A549 (cell line): ENCODE data around the gene AQR. TPM values are rescaled to one million over a fixed set of nuclear protein-coding genes. Genes with fewer than 3 reads are reported as not detected.
A peak's percentile ranks its signal among the peaks of the same experiment; 100 is the strongest.

Source experiments
- ATAC-seq, 2 experiments: fragments of 200-7000 bp in 1 of 2; fragments of >200 bp in 1 of 2; cut with Nextera tagmentation in 1 of 2; cut with Tn5 transposase in 1 of 2; 3 replicates each; pipeline versions ENCODE4 v1.8.0 to v1.9.1; 2018 to 2020; ENCODE audit warnings: mild to moderate bottlenecking in 1 of 2, moderate library complexity in 1 of 2
- CTCF ChIA-PET: fragments of 300-600 bp; sonication (Branson Sonifier 250); formaldehyde crosslinking; extraction: SDS; loops from one replicate; lab custom pipeline; 2021; ENCODE audit warnings: antibody characterized with exemption, inconsistent platforms; lab: Yijun Ruan, JAX
- POLR2A ChIA-PET: fragments of 350-600 bp; formaldehyde crosslinking; extraction: SDS; loops from one replicate; lab custom pipeline; 2021; ENCODE audit warnings: antibody characterized with exemption, inconsistent platforms; lab: Yijun Ruan, JAX
- DNase-seq, 2 experiments: peaks; one replicate each; pipeline versions ENCODE4 v3.0.0 to v3.0.0-alpha.2; 2011 to 2016; ENCODE audit warnings: low read depth in 1 of 2, low spot score in 1 of 2
- FAIRE-seq: peaks from 2 replicates; lab custom pipeline; 2011; peaks lifted over from hg19 to GRCh38; lab: Jason Lieb, UNC
- H3K27ac ChIP-seq, 2 experiments: fragments of >200 bp; sonication (Bioruptor Twin); formaldehyde crosslinking; 3 replicates each; pipeline ENCODE4 v1.5.1; 2016 to 2017
- H3K4me1 ChIP-seq: fragments of >200 bp; sonication (Bioruptor Twin); formaldehyde crosslinking; 3 replicates; pipeline ENCODE4 v1.6.1; 2016
- H3K4me2 ChIP-seq: fragments of >200 bp; sonication (Bioruptor Twin); formaldehyde crosslinking; 3 replicates; pipeline ENCODE4 v1.6.1; 2016
- H3K4me3 ChIP-seq: fragments of >200 bp; sonication (Bioruptor Twin); formaldehyde crosslinking; 3 replicates; pipeline ENCODE4 v1.5.1; 2016
- H3K9me3 ChIP-seq: fragments of >200 bp; sonication (Bioruptor Twin); formaldehyde crosslinking; 3 replicates; pipeline ENCODE4 v1.6.1; 2016
- BHLHE40 ChIP-seq: IDR thresholded peaks from 2 replicates; pipeline ENCODE4 v1.6.1; 2012; ENCODE audit warnings: low read depth, low read length, inconsistent platforms
- CBX2 ChIP-seq: fragments of 200-600 bp; sonication (generic); IDR thresholded peaks from 2 replicates; pipeline ENCODE4 v1.6.1; 2016; ENCODE audit warnings: low read depth, mild to moderate bottlenecking, borderline replicate concordance
- CBX8 ChIP-seq: fragments of 200-600 bp; sonication (generic); IDR thresholded peaks from 2 replicates; pipeline ENCODE4 v1.6.1; 2016
- CHD2 ChIP-seq: fragments of 150-350 bp; IDR thresholded peaks from 2 replicates; pipeline ENCODE4 v1.6.1; 2014; ENCODE audit warnings: low read length; ENCODE audit not compliant: partially characterized antibody
- EHF ChIP-seq: fragments of 250-450 bp; sonication (Bioruptor Pico); IDR thresholded peaks from 2 replicates; pipeline ENCODE4 v1.5.0; 2020; ENCODE audit warnings: mild to moderate bottlenecking
- EP300 ChIP-seq, 2 experiments: fragments of >200 bp; sonication (Bioruptor Twin); formaldehyde crosslinking; IDR thresholded peaks; 2 replicates in 1 of 2; 3 replicates in 1 of 2; pipeline ENCODE4 v1.6.1; 2016 to 2017
- FOSB ChIP-seq: fragments of 250-450 bp; sonication (Bioruptor Pico); IDR thresholded peaks from 2 replicates; pipeline ENCODE4 v1.5.0; 2020; ENCODE audit warnings: mild to moderate bottlenecking, moderate library complexity
- FOSL2 ChIP-seq, 2 experiments: fragments of 450-650 bp in 1 of 2; fragments of >200 bp in 1 of 2; sonication (Bioruptor Twin) in 1 of 2; formaldehyde crosslinking; IDR thresholded peaks; 2 replicates each; pipeline versions ENCODE4 v1.5.0 to v1.6.1; 2016 to 2020; ENCODE audit warnings: mild to moderate bottlenecking in 1 of 2, moderate library complexity in 1 of 2
- GATA3 ChIP-seq: IDR thresholded peaks from 2 replicates; pipeline ENCODE4 v1.6.1; 2012; ENCODE audit warnings: borderline replicate concordance
- HDAC2 ChIP-seq: fragments of 200-600 bp; sonication (generic); IDR thresholded peaks from 2 replicates; pipeline ENCODE4 v1.6.1; 2016
- HOXA7 ChIP-seq: fragments of 250-450 bp; sonication (Bioruptor Pico); IDR thresholded peaks from 2 replicates; pipeline ENCODE4 v1.5.0; 2020; ENCODE audit warnings: mild to moderate bottlenecking, moderate library complexity
- KDM1A ChIP-seq: fragments of 200-600 bp; sonication (generic); IDR thresholded peaks from 2 replicates; pipeline ENCODE4 v1.6.1; 2016; ENCODE audit warnings: low read depth, mild to moderate bottlenecking
- MAFK ChIP-seq: fragments of 450-650 bp; IDR thresholded peaks from 2 replicates; pipeline ENCODE4 v1.6.1; 2014; ENCODE audit not compliant: partially characterized antibody
- MAZ ChIP-seq: fragments of 150-350 bp; IDR thresholded peaks from 2 replicates; pipeline ENCODE4 v1.6.1; 2014; ENCODE audit warnings: antibody characterized with exemption, low read depth, low read length, borderline replicate concordance
- MYC ChIP-seq: IDR thresholded peaks from 2 replicates; pipeline ENCODE4 v1.6.1; 2012; ENCODE audit warnings: mild to moderate bottlenecking, inconsistent platforms, low read length, improper control_type of control experiment, borderline replicate concordance
- NFE2L2 ChIP-seq: fragments of 150-350 bp; conservative IDR thresholded peaks from 2 replicates; pipeline ENCODE4 v1.6.1; 2014; ENCODE audit warnings: low read length
- NPAS2 ChIP-seq: fragments of 250-450 bp; sonication (Bioruptor Pico); IDR thresholded peaks from 2 replicates; pipeline ENCODE4 v1.8.0; 2022; ENCODE audit warnings: mild to moderate bottlenecking, moderate library complexity, borderline replicate concordance
- PHF8 ChIP-seq: fragments of 200-600 bp; sonication (generic); IDR thresholded peaks from 2 replicates; pipeline ENCODE4 v1.6.1; 2016; ENCODE audit warnings: low read depth, mild to moderate bottlenecking, antibody characterized with exemption, moderate library complexity, borderline replicate concordance
- POLR2A ChIP-seq: IDR thresholded peaks from 2 replicates; pipeline ENCODE4 v1.6.1; 2012; ENCODE audit warnings: mild to moderate bottlenecking, low read length
- RAD21 ChIP-seq, 2 experiments: fragments of >200 bp in 1 of 2; sonication (Bioruptor Twin) in 1 of 2; formaldehyde crosslinking in 1 of 2; IDR thresholded peaks in 1 of 2; conservative IDR thresholded peaks in 1 of 2; 2 replicates in 1 of 2; 3 replicates in 1 of 2; pipeline ENCODE4 v1.6.1; 2012 to 2018; ENCODE audit warnings: inconsistent platforms in 1 of 2
- RARB ChIP-seq: fragments of 250-450 bp; sonication (Bioruptor Pico); IDR thresholded peaks from 2 replicates; pipeline ENCODE4 v1.8.0; 2021; ENCODE audit warnings: mild to moderate bottlenecking, moderate library complexity
- RCOR1 ChIP-seq: fragments of 150-350 bp; IDR thresholded peaks from 2 replicates; pipeline ENCODE4 v1.6.1; 2014; ENCODE audit warnings: antibody characterized with exemption, low read length, low read depth
- RFX5 ChIP-seq: fragments of 450-650 bp; IDR thresholded peaks from 2 replicates; pipeline ENCODE4 v1.7.1; 2014; ENCODE audit warnings: antibody characterized with exemption, mild to moderate bottlenecking, moderate library complexity
- RNF2 ChIP-seq: fragments of 200-600 bp; sonication (generic); IDR thresholded peaks from 2 replicates; pipeline ENCODE4 v1.6.1; 2016; ENCODE audit warnings: low read depth, mild to moderate bottlenecking, antibody characterized with exemption, moderate library complexity, borderline replicate concordance
- TP53 ChIP-seq: fragments of 250-450 bp; sonication (Bioruptor Pico); IDR thresholded peaks from 2 replicates; pipeline ENCODE4 v1.5.0; 2021; ENCODE audit warnings: mild to moderate bottlenecking, moderate library complexity
- ZC3H11A ChIP-seq: fragments of 450-650 bp; IDR thresholded peaks from 2 replicates; pipeline ENCODE4 v1.6.1; 2014; ENCODE audit warnings: antibody characterized with exemption, mild to moderate bottlenecking
- ZFP36 ChIP-seq: fragments of 450-650 bp; IDR thresholded peaks from 2 replicates; pipeline ENCODE4 v1.6.1; 2014; ENCODE audit warnings: borderline replicate concordance; ENCODE audit not compliant: partially characterized antibody
- ZNF302 ChIP-seq: fragments of 250-450 bp; sonication (Bioruptor Pico); IDR thresholded peaks from 2 replicates; pipeline ENCODE4 v1.9.0; 2021; ENCODE audit warnings: inconsistent platforms, mild to moderate bottlenecking, moderate library complexity
- ZSCAN20 ChIP-seq: fragments of 250-450 bp; sonication (Bioruptor Pico); IDR thresholded peaks from 2 replicates; pipeline ENCODE4 v1.8.0; 2022; ENCODE audit warnings: mild to moderate bottlenecking, moderate library complexity
- WGBS: methylation state at CpG from one replicate; pipeline ENCODE4 v1.1.6; 2017; ENCODE audit errors: missing lambda C conversion rate; 5-methylcytosine and 5-hydroxymethylcytosine counted together
- polyA plus RNA-seq, 4 experiments: library from polyadenylated mRNA; depleted of rRNA in 3 of 4; stranded (reverse); fragments of >200 nt; fragmentation: RNase III in 1 of 4; extraction: RNeasy Plus Mini Kit Qiagen cat#74134 plus additional on column Dnase treatment in 1 of 4; gene quantifications; 2 replicates in 3 of 4; 3 replicates in 1 of 4; pipeline ENCODE4 v1.2.3, GENCODE V29; 2011 to 2017
- TF ChIP-seq, protein P1 (sequence below): fragments of >200 bp; sonication (Bioruptor Twin); formaldehyde crosslinking; IDR thresholded peaks from 2 replicates; pipeline ENCODE4 v1.6.1; 2016
- TF ChIP-seq, protein P2 (sequence below): fragments of >200 bp; sonication (Bioruptor Twin); formaldehyde crosslinking; IDR thresholded peaks from 3 replicates; pipeline ENCODE4 v1.6.1; 2016
- TF ChIP-seq, protein P3 (sequence below): IDR thresholded peaks from 2 replicates; pipeline ENCODE4 v1.6.1; 2012; ENCODE audit warnings: low read depth, borderline replicate concordance
- TF ChIP-seq, protein P4 (sequence below): IDR thresholded peaks from 2 replicates; pipeline ENCODE4 v1.6.1; 2012
- TF ChIP-seq, protein P5 (sequence below): IDR thresholded peaks from 2 replicates; pipeline ENCODE4 v1.6.1; 2012

AQR gene
- polyA plus RNA-seq, 2 of the 4 experiments (the other 2 are of a cell fraction): 22.3 to 58.5 TPM

DNA sequence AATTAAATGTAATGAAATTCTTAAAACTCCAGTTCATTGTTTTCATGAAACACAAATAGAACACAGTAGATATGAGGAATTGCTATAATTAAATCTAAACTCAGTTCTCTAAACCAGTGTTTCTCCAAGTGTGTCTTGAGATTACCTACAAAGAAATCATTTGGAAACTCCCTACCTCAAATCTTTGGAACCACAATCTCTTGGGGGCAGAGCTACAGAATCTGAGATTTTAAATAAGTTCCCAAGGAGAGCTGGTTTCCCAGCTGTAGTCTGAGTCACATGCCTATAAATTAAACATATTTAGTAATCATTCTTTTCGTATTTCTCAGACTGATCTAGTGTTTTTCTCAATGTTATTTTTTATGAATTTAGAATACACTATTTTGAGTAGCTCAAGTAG lies 157.2 kb downstream of the AQR start:
- Histone ChIP-seq H3K4me2 (no peak overlapping the region), H3K27ac (peak overlapping the region in 1 of 2 experiments; percentile 82; a peak in 2 of 6 replicates), H3K4me1 (peaks cover 38% of the 10 kb centered on the region), H3K4me3 (no peak overlapping the region), H3K9me3 (no peaks in the 10 kb centered on the region)
- 20% methylated on average over 1 of the region's 1 CpG for WGBS
- TF ChIP-seq RCOR1 (no peak), CBX2 (no peak), EHF (no peak), HOXA7 (CRISPR knock-in tag) (no peak), TP53 (CRISPR knock-in tag) (no peak), CHD2 (no peak), FOSL2 (IDR thresholded peaks at IDR 0.05) (no peak), FOSL2 (CRISPR knock-in tag; IDR thresholded peaks at IDR 0.05) (no peak), ZFP36 (no peak), ZNF302 (no peak), RFX5 (no peak), ZSCAN20 (CRISPR knock-in tag) (no peak), BHLHE40 (no peak), HDAC2 (no peak), FOSB (CRISPR knock-in tag) (no peak), CBX8 (no peak), RNF2 (no peak), RARB (no peak), MYC (no peak)
- TF ChIP-seq, protein P1, sequence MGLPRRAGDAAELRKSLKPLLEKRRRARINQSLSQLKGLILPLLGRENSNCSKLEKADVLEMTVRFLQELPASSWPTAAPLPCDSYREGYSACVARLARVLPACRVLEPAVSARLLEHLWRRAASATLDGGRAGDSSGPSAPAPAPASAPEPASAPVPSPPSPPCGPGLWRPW: no peak
- TF ChIP-seq, protein P2, sequence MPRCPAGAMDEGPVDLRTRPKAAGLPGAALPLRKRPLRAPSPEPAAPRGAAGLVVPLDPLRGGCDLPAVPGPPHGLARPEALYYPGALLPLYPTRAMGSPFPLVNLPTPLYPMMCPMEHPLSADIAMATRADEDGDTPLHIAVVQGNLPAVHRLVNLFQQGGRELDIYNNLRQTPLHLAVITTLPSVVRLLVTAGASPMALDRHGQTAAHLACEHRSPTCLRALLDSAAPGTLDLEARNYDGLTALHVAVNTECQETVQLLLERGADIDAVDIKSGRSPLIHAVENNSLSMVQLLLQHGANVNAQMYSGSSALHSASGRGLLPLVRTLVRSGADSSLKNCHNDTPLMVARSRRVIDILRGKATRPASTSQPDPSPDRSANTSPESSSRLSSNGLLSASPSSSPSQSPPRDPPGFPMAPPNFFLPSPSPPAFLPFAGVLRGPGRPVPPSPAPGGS: no peak
- DNase-seq (no peak), FAIRE-seq (no peak), ATAC-seq (no peak)
- ChIA-PET POLR2A (no interaction called here), CTCF (interaction anchor here (1.1 to 1.7 kb wide), 4 partner anchors 18 to 191 kb away, joined by 3 to 5 read pairs (median 4); no protein-coding TSS in a partner anchor)

DNA sequence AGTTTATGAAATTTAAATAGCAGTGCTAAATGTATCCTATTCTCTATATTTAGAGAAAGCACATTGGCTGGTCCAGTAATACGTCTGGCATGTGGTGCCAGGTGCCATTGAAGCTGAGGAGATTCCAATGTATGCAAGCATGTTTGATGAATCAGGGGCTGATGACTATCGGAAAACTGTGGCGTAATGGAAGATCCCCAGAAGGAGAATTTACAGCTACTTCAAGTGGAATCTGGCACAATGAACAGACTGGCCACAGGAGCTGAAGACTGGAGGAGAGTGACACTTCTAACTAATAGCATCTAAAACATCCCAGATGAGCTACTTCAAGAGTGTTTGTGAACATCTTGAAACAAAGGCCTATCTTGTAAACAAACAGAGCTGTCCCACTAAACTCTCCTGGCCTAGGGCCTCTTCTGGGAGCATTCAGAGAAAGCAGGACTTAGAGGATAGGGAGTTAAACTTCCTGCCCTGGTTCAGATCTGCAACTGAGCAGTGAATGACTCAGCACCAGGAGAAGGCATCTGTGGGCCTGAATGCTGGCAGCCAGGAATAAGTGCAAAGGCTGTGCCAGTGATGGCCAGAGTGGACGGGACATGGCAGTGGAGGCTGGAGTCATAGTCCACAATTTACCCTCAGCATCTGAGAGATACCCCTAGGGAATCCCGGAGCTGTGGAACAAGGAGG lies 159.0 kb downstream of the AQR start:
- Histone ChIP-seq H3K4me2 (peak overlapping the region; percentile 58), H3K9me3 (no peaks in the 10 kb centered on the region), H3K4me1 (peaks cover 38% of the 10 kb centered on the region), H3K27ac (peak overlapping the region; percentile 82 to 84), H3K4me3 (no peak overlapping the region)
- no peak for FAIRE-seq
- ATAC-seq: peak; percentile 90 to 93
- DNase-seq: peak; percentile 49 to 85
- POLR2A ChIA-PET: interaction anchor here (0.7 kb wide), 1 partner anchor 88 kb away, joined by 3 read pairs; no protein-coding TSS in a partner anchor
- 43% methylated on average over 5 of the region's 5 CpGs for WGBS
- CTCF ChIA-PET: interaction anchor here (1.1 to 1.6 kb wide), 5 partner anchors 9 to 189 kb away, joined by 4 to 7 read pairs (median 5); no protein-coding TSS in a partner anchor
- TF ChIP-seq RNF2 (no peak), RAD21 (conservative IDR thresholded peaks at IDR 0.05 in 1 of 2, IDR thresholded peaks at IDR 0.05 in 1 of 2) (no peak), NFE2L2 (no peak; the same call in 1 of the 2 replicates), ZFP36 (no peak), NPAS2 (CRISPR knock-in tag) (no peak), CBX8 (no peak), CHD2 (no peak), HDAC2 (no peak), PHF8 (no peak), MAFK (peak; percentile 77), GATA3 (peak; percentile 80), ZSCAN20 (CRISPR knock-in tag) (no peak), ZC3H11A (no peak), MAZ (no peak), HOXA7 (CRISPR knock-in tag) (no peak), EP300 (IDR thresholded peaks at IDR 0.05) (peak in 1 of 2 experiments; percentile 49; a peak in 2 of 5 replicates), KDM1A (no peak), POLR2A (no peak)
- TF ChIP-seq, protein P3, sequence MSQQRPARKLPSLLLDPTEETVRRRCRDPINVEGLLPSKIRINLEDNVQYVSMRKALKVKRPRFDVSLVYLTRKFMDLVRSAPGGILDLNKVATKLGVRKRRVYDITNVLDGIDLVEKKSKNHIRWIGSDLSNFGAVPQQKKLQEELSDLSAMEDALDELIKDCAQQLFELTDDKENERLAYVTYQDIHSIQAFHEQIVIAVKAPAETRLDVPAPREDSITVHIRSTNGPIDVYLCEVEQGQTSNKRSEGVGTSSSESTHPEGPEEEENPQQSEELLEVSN: no peak
- TF ChIP-seq, protein P4, sequence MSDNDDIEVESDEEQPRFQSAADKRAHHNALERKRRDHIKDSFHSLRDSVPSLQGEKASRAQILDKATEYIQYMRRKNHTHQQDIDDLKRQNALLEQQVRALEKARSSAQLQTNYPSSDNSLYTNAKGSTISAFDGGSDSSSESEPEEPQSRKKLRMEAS: peak; percentile 76
- TF ChIP-seq, protein P2: 0 out of 3 replicates have a peak, but pooled peaks have one; percentile 16
- TF ChIP-seq, protein P5, sequence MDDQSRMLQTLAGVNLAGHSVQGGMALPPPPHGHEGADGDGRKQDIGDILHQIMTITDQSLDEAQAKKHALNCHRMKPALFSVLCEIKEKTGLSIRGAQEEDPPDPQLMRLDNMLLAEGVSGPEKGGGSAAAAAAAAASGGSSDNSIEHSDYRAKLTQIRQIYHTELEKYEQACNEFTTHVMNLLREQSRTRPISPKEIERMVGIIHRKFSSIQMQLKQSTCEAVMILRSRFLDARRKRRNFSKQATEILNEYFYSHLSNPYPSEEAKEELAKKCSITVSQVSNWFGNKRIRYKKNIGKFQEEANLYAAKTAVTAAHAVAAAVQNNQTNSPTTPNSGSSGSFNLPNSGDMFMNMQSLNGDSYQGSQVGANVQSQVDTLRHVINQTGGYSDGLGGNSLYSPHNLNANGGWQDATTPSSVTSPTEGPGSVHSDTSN: no peak
